Gastroesophageal sphincter (tissue), 3 donors: ENCODE data around the gene SEC11C.

Experiments used
- CTCF ChIP-seq, 4 experiments: fragments of 200-600 bp in 2 of 4; fragments of 450-650 bp in 2 of 4; sonication (generic) in 1 of 4; IDR thresholded peaks; one replicate each; pipeline ENCODE4 v1.5.1; 2017 to 2019; ENCODE audit warnings: antibody characterized with exemption in 4 of 4, mild to moderate bottlenecking in 2 of 4, moderate library complexity in 2 of 4
- POLR2A ChIP-seq, 2 donors: fragments of 450-650 bp; IDR thresholded peaks; one replicate each; pipeline ENCODE4 v1.6.1; 2017; ENCODE audit warnings: antibody characterized with exemption in 2 of 2, mild to moderate bottlenecking in 2 of 2, moderate library complexity in 1 of 2
- POLR2AphosphoS5 ChIP-seq: sonication (generic); formaldehyde crosslinking; IDR thresholded peaks from one replicate; pipeline ENCODE4 v1.6.1; 2017; ENCODE audit warnings: antibody characterized with exemption

GRCh38 chr18:59207506-59207905 lies 67.8 kb downstream of the SEC11C start:
- TF ChIP-seq CTCF (IDR thresholded peaks at IDR 0.05) (no peak), POLR2A (IDR thresholded peaks at IDR 0.05) (no peak), POLR2AphosphoS5 (no peak)
